B cell (primary cell): ENCODE results near the gene MDK. TPM values are rescaled to one million over a fixed set of nuclear protein-coding genes. Genes with fewer than 3 reads are reported as not detected.

Experiments used
- ATAC-seq: fragments of 200-7000 bp; cut with Tn5 transposase; one replicate; pipeline ENCODE4 v1.10.0; 2021; ENCODE audit warnings: low read depth, mild to moderate bottlenecking, moderate number of reproducible peaks, moderate library complexity
- CTCF ChIA-PET: fragments of 350-600 bp; sonication (Branson Sonifier 250); formaldehyde crosslinking; loops from one replicate; lab custom pipeline; 2021; ENCODE audit warnings: antibody characterized with exemption, inconsistent platforms; lab: Charles Lee
- POLR2A ChIA-PET: fragments of 350-600 bp; sonication (Branson Sonifier 250); formaldehyde crosslinking; loops from one replicate; lab custom pipeline; 2021; ENCODE audit warnings: antibody characterized with exemption; lab: Charles Lee
- DNase-seq: peaks from one replicate; pipeline ENCODE4 v3.0.0; 2013
- H2AFZ ChIP-seq: 2 replicates; pipeline ENCODE4 v1.6.1; 2012; ENCODE audit warnings: mild to moderate bottlenecking, low read depth, low read length; ENCODE audit not compliant: insufficient read depth, poor library complexity, severe bottlenecking
- H3K27ac ChIP-seq, 2 donors: 1 replicate in 1 of 2; 2 replicates in 1 of 2; pipeline ENCODE4 v1.5.1; 2012 to 2013; ENCODE audit warnings: low read length in 2 of 2, mild to moderate bottlenecking in 2 of 2, moderate library complexity in 1 of 2
- H3K27me3 ChIP-seq, 4 experiments: fragments of 200-600 bp in 1 of 4; sonication (generic) in 1 of 4; replicated peaks in 1 of 4; 1 replicate in 2 of 4; 2 replicates in 2 of 4; pipeline versions ENCODE4 v1.6.1 to v1.7.0; 2013 to 2016; ENCODE audit warnings: low read length in 3 of 4, mild to moderate bottlenecking in 2 of 4, mixed read lengths in 1 of 4, moderate library complexity in 1 of 4; ENCODE audit not compliant: insufficient read depth in 4 of 4, control insufficient read depth in 3 of 4; ENCODE audit errors: control extremely low read depth in 1 of 4
- H3K36me3 ChIP-seq, 2 experiments: replicated peaks in 1 of 2; 1 replicate in 1 of 2; 2 replicates in 1 of 2; pipeline versions ENCODE4 v1.6.1 to v1.7.1; 2013; ENCODE audit warnings: low read length in 1 of 2; ENCODE audit not compliant: insufficient read depth in 2 of 2, control insufficient read depth in 1 of 2; ENCODE audit errors: control extremely low read depth in 1 of 2, extremely low read depth in 1 of 2
- H3K4me1 ChIP-seq, 2 donors: fragments of 200-600 bp in 1 of 2; sonication (generic) in 1 of 2; 1 replicate in 1 of 2; 2 replicates in 1 of 2; pipeline versions ENCODE4 v1.5.1 to v1.6.1; 2013 to 2017; ENCODE audit warnings: low read length in 2 of 2; ENCODE audit not compliant: control insufficient read depth in 2 of 2, insufficient read depth in 2 of 2
- H3K4me2 ChIP-seq: replicated peaks from 2 replicates; pipeline ENCODE3; 2012; ENCODE audit warnings: mild to moderate bottlenecking, low read depth, low read length; ENCODE audit not compliant: poor library complexity, severe bottlenecking
- H3K4me3 ChIP-seq, 5 experiments: fragments of 200-600 bp in 1 of 5; sonication (generic) in 1 of 5; 1 replicate in 3 of 5; 2 replicates in 2 of 5; pipeline versions ENCODE4 v1.5.1 to v1.7.0; 2011 to 2016; ENCODE audit warnings: low read length in 4 of 5, mild to moderate bottlenecking in 4 of 5, low read depth in 2 of 5, control low read depth in 1 of 5, moderate library complexity in 1 of 5; ENCODE audit not compliant: insufficient read depth in 1 of 5; ENCODE audit errors: control extremely low read depth in 1 of 5, extremely low read depth in 1 of 5
- H3K79me2 ChIP-seq: fragments of 200-600 bp; sonication (generic); one replicate; pipeline ENCODE4 v1.6.0; 2016; ENCODE audit warnings: low read length; ENCODE audit not compliant: control insufficient read depth, insufficient read depth
- H3K9ac ChIP-seq: fragments of 200-600 bp; sonication (generic); 2 replicates; pipeline ENCODE4 v1.6.1; 2017; ENCODE audit warnings: mild to moderate bottlenecking, low read length, moderate library complexity
- H3K9me3 ChIP-seq, 3 donors: one replicate each; pipeline versions ENCODE4 v1.6.1 to v1.7.1; 2013; ENCODE audit warnings: low read length in 2 of 3; ENCODE audit not compliant: control insufficient read depth in 2 of 3, insufficient read depth in 1 of 3; ENCODE audit errors: control extremely low read depth in 1 of 3
- H4K20me1 ChIP-seq: 2 replicates; pipeline ENCODE4 v1.6.0; 2012; ENCODE audit warnings: mild to moderate bottlenecking, low read length; ENCODE audit not compliant: insufficient read depth, control insufficient read depth, poor library complexity, severe bottlenecking
- H3K27ac Mint-ChIP-seq: one replicate; pipeline ENCODE4 v1.8.0; 2021; ENCODE audit warnings: mixed read lengths
- H3K27me3 Mint-ChIP-seq: one replicate; pipeline ENCODE4 v1.8.0; 2021; ENCODE audit warnings: mixed read lengths
- H3K4me1 Mint-ChIP-seq: one replicate; pipeline ENCODE4 v1.8.0; 2021; ENCODE audit warnings: mixed read lengths
- H3K4me3 Mint-ChIP-seq: one replicate; pipeline ENCODE4 v1.8.0; 2021; ENCODE audit warnings: mixed read lengths
- H3K9me3 Mint-ChIP-seq: one replicate; pipeline ENCODE4 v1.8.0; 2022; ENCODE audit warnings: mixed read lengths; ENCODE audit not compliant: insufficient read depth
- EZH2 ChIP-seq: IDR thresholded peaks from 2 replicates; pipeline ENCODE4 v1.6.1; 2012; ENCODE audit warnings: borderline replicate concordance, low read depth, mild to moderate bottlenecking, moderate library complexity, low read length; ENCODE audit not compliant: insufficient read depth, poor library complexity, severe bottlenecking
- WGBS: methylation state at CpG from one replicate; pipeline ENCODE4 v1.1.5; 2013; ENCODE audit warnings: missing lambda C conversion rate; ENCODE audit not compliant: insufficient coverage; 5-methylcytosine and 5-hydroxymethylcytosine counted together
- intact Hi-C: fragments of 100-400 bp; cut with micrococcal nuclease; formaldehyde crosslinking; loops from one replicate; pipeline ENCODE4 v1.10.0; 2022
- polyA plus RNA-seq: library from polyadenylated mRNA; depleted of rRNA; stranded (reverse); fragments of >200 nt; gene quantifications from 2 replicates; pipeline ENCODE4 v1.2.3, GENCODE V29; 2012
- total RNA-seq, 2 donors: library from RNA; stranded (reverse); fragments of 120-200 nt in 1 of 2; gene quantifications; 1 replicate in 1 of 2; 2 replicates in 1 of 2; pipeline versions ENCODE4 v1.2.3 to v1.2.4, GENCODE V29; 2013 to 2022
- TF ChIP-seq, protein P1 (sequence below): fragments of 200-600 bp; IDR thresholded peaks from one replicate; pipeline ENCODE4 v1.8.0; 2022; ENCODE audit warnings: antibody characterized with exemption, mild to moderate bottlenecking

Gene MDK
- total and polyA plus RNA-seq, 2 donors (not counting 1 experiment from before 2014, with no cell fraction given): 1.5 to 2.6 TPM

DNA sequence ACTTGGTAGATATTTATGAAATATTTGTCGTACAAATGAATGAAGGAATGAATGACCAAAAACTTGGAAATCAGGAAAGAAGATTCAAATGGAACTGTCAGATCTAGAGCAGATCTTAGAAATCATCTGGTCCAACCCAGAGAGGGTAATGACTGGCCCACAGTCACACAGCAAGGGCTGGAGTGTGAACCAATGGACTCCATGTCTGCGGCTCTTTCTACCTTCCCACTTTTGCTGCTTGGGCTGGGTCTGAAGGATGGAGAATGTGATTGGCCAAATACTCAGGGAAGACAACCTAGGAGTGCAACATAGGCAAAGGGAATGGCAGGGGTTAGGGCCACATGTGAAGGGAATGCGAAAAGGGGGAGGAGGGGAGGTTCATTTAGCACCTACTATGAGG lies 40.0 kb upstream of the MDK start:
- ChIA-PET CTCF (no interaction called here), POLR2A (no interaction called here)
- Histone ChIP-seq H4K20me1 (no peaks in the 10 kb centered on the region), H3K79me2 (peaks cover 6% of the 10 kb centered on the region), H2AFZ (no peak overlapping the region), H3K4me3 (no peak overlapping the region), H3K4me1 (peaks cover 18% of the 10 kb centered on the region in 2 donors), H3K9me3 (no peaks in the 10 kb centered on the region), H3K36me3 (no peaks in the 10 kb centered on the region), H3K4me2 (no peak overlapping the region), H3K27me3 (peaks cover 0 to 20% (median 3%) of the 10 kb centered on the region in 4 experiments), H3K9ac (no peak overlapping the region), H3K27ac (no peak overlapping the region)
- no peaks in the 10 kb centered on the region for H3K9me3 Mint-ChIP-seq
- H3K27ac Mint-ChIP-seq: no peak overlapping the region
- TF ChIP-seq, protein P1, sequence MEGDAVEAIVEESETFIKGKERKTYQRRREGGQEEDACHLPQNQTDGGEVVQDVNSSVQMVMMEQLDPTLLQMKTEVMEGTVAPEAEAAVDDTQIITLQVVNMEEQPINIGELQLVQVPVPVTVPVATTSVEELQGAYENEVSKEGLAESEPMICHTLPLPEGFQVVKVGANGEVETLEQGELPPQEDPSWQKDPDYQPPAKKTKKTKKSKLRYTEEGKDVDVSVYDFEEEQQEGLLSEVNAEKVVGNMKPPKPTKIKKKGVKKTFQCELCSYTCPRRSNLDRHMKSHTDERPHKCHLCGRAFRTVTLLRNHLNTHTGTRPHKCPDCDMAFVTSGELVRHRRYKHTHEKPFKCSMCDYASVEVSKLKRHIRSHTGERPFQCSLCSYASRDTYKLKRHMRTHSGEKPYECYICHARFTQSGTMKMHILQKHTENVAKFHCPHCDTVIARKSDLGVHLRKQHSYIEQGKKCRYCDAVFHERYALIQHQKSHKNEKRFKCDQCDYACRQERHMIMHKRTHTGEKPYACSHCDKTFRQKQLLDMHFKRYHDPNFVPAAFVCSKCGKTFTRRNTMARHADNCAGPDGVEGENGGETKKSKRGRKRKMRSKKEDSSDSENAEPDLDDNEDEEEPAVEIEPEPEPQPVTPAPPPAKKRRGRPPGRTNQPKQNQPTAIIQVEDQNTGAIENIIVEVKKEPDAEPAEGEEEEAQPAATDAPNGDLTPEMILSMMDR: no peak
- TF ChIP-seq EZH2: no peak
- H3K27me3 Mint-ChIP-seq: peaks cover 30% of the 10 kb centered on the region
- intact Hi-C loops: no loop called here
- no peak for DNase-seq
- no peak for ATAC-seq
- peaks cover 18% of the 10 kb centered on the region for H3K4me1 Mint-ChIP-seq
- 98% methylated on average over 3 of the region's 3 CpGs for WGBS
- no peak overlapping the region for H3K4me3 Mint-ChIP-seq

DNA sequence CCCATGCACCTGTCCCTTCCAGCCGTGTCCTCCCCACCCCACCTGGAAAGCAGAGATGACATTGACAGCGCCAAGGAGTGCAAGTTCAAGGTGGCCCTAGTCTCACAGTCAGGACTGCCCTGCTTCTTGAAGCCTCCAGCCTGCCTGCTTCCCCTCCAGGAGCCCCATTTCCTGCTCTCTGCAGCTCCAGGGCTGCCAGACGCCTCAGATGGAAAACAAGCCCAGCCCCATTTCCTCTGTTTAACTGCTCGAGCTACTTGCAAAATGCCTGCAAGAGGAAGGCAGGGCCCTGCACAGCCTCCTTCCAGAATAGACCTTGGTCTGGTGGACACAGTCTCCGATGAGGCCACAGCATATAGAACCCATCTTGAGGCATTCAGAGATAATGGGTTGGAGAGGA lies 39.2 kb upstream of the MDK start:
- Histone ChIP-seq H3K9ac (no peak overlapping the region), H3K27me3 (peaks cover 0 to 15% (median 3%) of the 10 kb centered on the region in 4 experiments), H3K4me2 (no peak overlapping the region), H3K4me3 (no peak overlapping the region), H3K4me1 (peaks cover 24% of the 10 kb centered on the region in 2 donors), H3K9me3 (no peaks in the 10 kb centered on the region), H3K36me3 (no peaks in the 10 kb centered on the region), H2AFZ (no peak overlapping the region), H3K27ac (no peak overlapping the region), H4K20me1 (no peaks in the 10 kb centered on the region), H3K79me2 (peaks cover 12% of the 10 kb centered on the region)
- POLR2A ChIA-PET: no interaction called here
- Mint-ChIP-seq H3K27ac (no peak overlapping the region), H3K4me1 (peaks cover 24% of the 10 kb centered on the region), H3K9me3 (no peaks in the 10 kb centered on the region), H3K27me3 (peaks cover 26% of the 10 kb centered on the region), H3K4me3 (no peak overlapping the region)
- ATAC-seq (no peak), DNase-seq (no peak)
- intact Hi-C loops: no loop called here
- TF ChIP-seq, protein P1: no peak
- no peak for TF ChIP-seq EZH2
- CTCF ChIA-PET: no interaction called here
- WGBS: 11% methylated on average over 5 of the region's 5 CpGs
